Measurements from ENCODE around the gene INPP5E. TPM values are rescaled to one million over a fixed set of nuclear protein-coding genes. Genes with fewer than 3 reads are reported as not detected.

Gene INPP5E
- total and polyA plus RNA-seq, 10 of the 15 experiments (the other 5 are each of a cell fraction or from before 2014, with no cell fraction given) = 0.24 to 16.0 (median 5.3) TPM

DNA sequence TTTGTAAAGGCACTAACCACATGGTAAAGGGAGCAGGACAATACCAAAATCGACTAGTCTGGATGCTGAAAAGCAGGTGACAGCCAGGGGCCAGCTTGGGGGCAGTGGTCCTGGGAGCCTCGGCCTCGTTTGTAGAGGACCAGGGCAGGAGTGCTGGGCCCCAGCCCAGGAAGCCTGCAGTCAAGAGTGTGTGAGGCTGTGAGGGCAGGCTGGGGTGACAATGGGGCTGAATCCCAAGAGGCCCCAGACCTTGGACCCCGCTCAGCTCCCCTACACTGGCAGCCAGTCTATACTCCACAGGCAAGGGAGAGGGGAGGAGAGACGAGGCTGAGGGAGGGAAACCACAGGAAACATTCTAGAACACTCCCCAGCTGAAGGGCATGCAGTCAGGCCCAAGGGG, 2.6 kb upstream of the INPP5E start:
- ChIA-PET CTCF (interaction anchor here (1.2 kb wide), 1 partner anchor 79 kb away, joined by 3 read pairs; the partner anchor contains the start of gene DNLZ), SMC1A (ENCODE audit: uncharacterized antibody, unreplicated experiment) (no interaction called here), POLR2A (no interaction called here), RAD21 (ENCODE audit: unreplicated experiment) (no interaction called here)
- intact Hi-C loops (cut with micrococcal nuclease; ENCODE audit: unreplicated experiment) (no loop called here), in situ Hi-C loops (cut with MboI) (no loop called here)
- no peak for TF ChIP-seq TCF3 (IDR thresholded peaks at IDR 0.05; ENCODE audit: borderline replicate concordance, insufficient read depth, low read depth, low read length)
- no peak for TF ChIP-seq MEF2B (IDR thresholded peaks at IDR 0.05; ENCODE audit: partially characterized antibody, poor library complexity, severe bottlenecking)
- TF ChIP-seq ZNF207 (IDR thresholded peaks at IDR 0.05; ENCODE audit: borderline replicate concordance) = no peak
- no peak for TF ChIP-seq NR2F1 (conservative IDR thresholded peaks at IDR 0.05)
- peak; percentile 18; the same call in 1 of the 2 replicates for TF ChIP-seq POLR2A (IDR thresholded peaks at IDR 0.05; ENCODE audit: low read depth, low read length)
- no peak overlapping the region for H3K4me3 ChIP-seq
- no peaks in the 10 kb centered on the region for H3K9me3 ChIP-seq (replicated peaks; ENCODE audit: control insufficient read depth, insufficient read depth, low read length)
- WGBS (ENCODE audit: insufficient coverage, insufficient replicate concordance, low lambda C conversion rate, missing lambda C conversion rate) = 84% methylated on average over 5 of the region's 5 CpGs
- H3K9ac ChIP-seq (ENCODE audit: control insufficient read depth, insufficient read depth, low read length) = no peak overlapping the region
- no peak overlapping the region for H2AFZ ChIP-seq (ENCODE audit: control insufficient read depth, low read depth, low read length)
- H3K79me2 ChIP-seq (ENCODE audit: control insufficient read depth, insufficient read depth, low read length) = peaks cover 23% of the 10 kb centered on the region
- ATAC-seq (no peak), DNase-seq (ENCODE audit: low read depth, low spot score) (no peak), FAIRE-seq (no peak)
- H3K36me3 ChIP-seq (ENCODE audit: control insufficient read depth in 2 of 2, insufficient read depth in 2 of 2, low read length in 1 of 2) = peaks cover 20 to 23% of the 10 kb centered on the region in 2 experiments
- H3K4me2 ChIP-seq (ENCODE audit: control insufficient read depth, insufficient read depth) = no peak overlapping the region
- H3K27ac ChIP-seq (ENCODE audit: control insufficient read depth, insufficient read depth) = no peak overlapping the region
- H3K4me1 ChIP-seq (ENCODE audit: control insufficient read depth, insufficient read depth, low read length) = peaks cover 6% of the 10 kb centered on the region; the same call in 1 of the 2 replicates
- no TSS peak for BruUV-seq (replicated peaks)
- no peaks in the 10 kb centered on the region; the same call in 1 of the 2 replicates for H4K20me1 ChIP-seq (ENCODE audit: control insufficient read depth, insufficient read depth)
- no peaks in the 10 kb centered on the region for H3K27me3 ChIP-seq (replicated peaks in 1 of 2; ENCODE audit: control insufficient read depth in 2 of 2, insufficient read depth in 2 of 2, low read length in 1 of 2)

DNA sequence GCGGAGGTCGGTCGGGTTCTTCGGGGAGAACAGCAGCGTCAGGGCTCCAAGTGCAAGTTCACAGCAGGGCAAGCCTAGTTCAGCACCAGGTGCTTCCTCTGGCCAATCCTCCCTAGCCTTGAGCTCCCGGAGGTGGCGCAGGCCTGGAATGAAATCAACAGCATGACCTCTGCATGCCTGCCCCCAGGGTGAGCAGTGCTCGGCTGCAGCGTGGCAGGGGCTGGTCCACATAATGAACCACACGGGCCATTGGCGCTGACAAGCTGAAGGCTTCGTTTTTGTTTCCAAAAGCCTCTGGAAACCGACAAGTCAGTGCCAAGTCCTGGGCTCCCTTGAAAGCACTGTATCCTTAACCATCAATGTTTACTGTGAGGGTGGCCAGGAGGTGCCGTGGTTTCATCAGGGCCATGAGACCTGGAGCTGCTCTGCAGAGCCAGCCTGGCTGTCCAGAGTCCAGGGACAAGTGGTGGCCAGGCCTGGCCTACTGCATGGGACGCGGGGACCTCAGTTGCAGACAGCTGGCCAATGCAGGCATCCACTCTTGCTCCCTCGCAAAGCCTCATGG, 2.1 kb upstream of the INPP5E start:
- Histone ChIP-seq H3K27me3 (replicated peaks in 1 of 2; ENCODE audit: control insufficient read depth in 2 of 2, insufficient read depth in 2 of 2, low read length in 1 of 2) (no peaks in the 10 kb centered on the region), H3K9me3 (replicated peaks; ENCODE audit: control insufficient read depth, insufficient read depth, low read length) (no peaks in the 10 kb centered on the region), H3K27ac (ENCODE audit: control insufficient read depth, insufficient read depth) (no peak overlapping the region), H3K4me1 (ENCODE audit: control insufficient read depth, insufficient read depth, low read length) (peaks cover 6% of the 10 kb centered on the region; the same call in 1 of the 2 replicates), H3K9ac (ENCODE audit: control insufficient read depth, insufficient read depth, low read length) (no peak overlapping the region), H2AFZ (ENCODE audit: control insufficient read depth, low read depth, low read length) (no peak overlapping the region), H3K4me2 (ENCODE audit: control insufficient read depth, insufficient read depth) (no peak overlapping the region), H3K79me2 (ENCODE audit: control insufficient read depth, insufficient read depth, low read length) (peaks cover 28% of the 10 kb centered on the region), H4K20me1 (ENCODE audit: control insufficient read depth, insufficient read depth) (no peaks in the 10 kb centered on the region; the same call in 1 of the 2 replicates), H3K36me3 (ENCODE audit: control insufficient read depth in 2 of 2, insufficient read depth in 2 of 2, low read length in 1 of 2) (peaks cover 17 to 21% of the 10 kb centered on the region in 2 experiments), H3K4me3 (no peak overlapping the region)
- intact Hi-C loops (cut with micrococcal nuclease; ENCODE audit: unreplicated experiment) (no loop called here), in situ Hi-C loops (cut with MboI) (no loop called here)
- WGBS (ENCODE audit: insufficient coverage, insufficient replicate concordance, low lambda C conversion rate, missing lambda C conversion rate) = 97% methylated on average over 17 of the region's 17 CpGs
- POLR2A ChIA-PET = no interaction called here
- peak; percentile 33; the same call in 1 of the 2 replicates for TF ChIP-seq POLR2A (IDR thresholded peaks at IDR 0.05; ENCODE audit: low read depth, low read length)
- no peak for TF ChIP-seq MAX (IDR thresholded peaks at IDR 0.05; ENCODE audit: low read depth, low read length)
- SMC1A ChIA-PET (ENCODE audit: uncharacterized antibody, unreplicated experiment) = no interaction called here
- BruUV-seq (replicated peaks) = no TSS peak
- ATAC-seq (no peak), DNase-seq (ENCODE audit: low read depth, low spot score) (no peak), FAIRE-seq (no peak)
- CTCF ChIA-PET = no interaction called here
- RAD21 ChIA-PET (ENCODE audit: unreplicated experiment) = no interaction called here

Measured in GM12878 (cell line).